Measurements from ENCODE around the gene MADD.

- TF ChIP-seq, protein P1, sequence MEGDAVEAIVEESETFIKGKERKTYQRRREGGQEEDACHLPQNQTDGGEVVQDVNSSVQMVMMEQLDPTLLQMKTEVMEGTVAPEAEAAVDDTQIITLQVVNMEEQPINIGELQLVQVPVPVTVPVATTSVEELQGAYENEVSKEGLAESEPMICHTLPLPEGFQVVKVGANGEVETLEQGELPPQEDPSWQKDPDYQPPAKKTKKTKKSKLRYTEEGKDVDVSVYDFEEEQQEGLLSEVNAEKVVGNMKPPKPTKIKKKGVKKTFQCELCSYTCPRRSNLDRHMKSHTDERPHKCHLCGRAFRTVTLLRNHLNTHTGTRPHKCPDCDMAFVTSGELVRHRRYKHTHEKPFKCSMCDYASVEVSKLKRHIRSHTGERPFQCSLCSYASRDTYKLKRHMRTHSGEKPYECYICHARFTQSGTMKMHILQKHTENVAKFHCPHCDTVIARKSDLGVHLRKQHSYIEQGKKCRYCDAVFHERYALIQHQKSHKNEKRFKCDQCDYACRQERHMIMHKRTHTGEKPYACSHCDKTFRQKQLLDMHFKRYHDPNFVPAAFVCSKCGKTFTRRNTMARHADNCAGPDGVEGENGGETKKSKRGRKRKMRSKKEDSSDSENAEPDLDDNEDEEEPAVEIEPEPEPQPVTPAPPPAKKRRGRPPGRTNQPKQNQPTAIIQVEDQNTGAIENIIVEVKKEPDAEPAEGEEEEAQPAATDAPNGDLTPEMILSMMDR (conservative IDR thresholded peaks at IDR 0.05; ENCODE audit: low read depth, low read length), result no peak
- TF ChIP-seq EZH2 (IDR thresholded peaks at IDR 0.05; ENCODE audit: low read length, unreplicated experiment), result no peak
Observed at GRCh38 chr11:47235163-47235562, 34.8 kb upstream of the MADD start.
